Suprapubic skin (tissue), 4 donors: ENCODE results near the gene NRCAM.

Experiments used
- EP300 ChIP-seq: sonication (generic); formaldehyde crosslinking; IDR thresholded peaks from one replicate; pipeline ENCODE4 v1.6.1; 2017; ENCODE audit warnings: antibody characterized with exemption
- POLR2A ChIP-seq, 2 donors: fragments of 450-650 bp; IDR thresholded peaks; one replicate each; pipeline ENCODE4 v1.6.1; 2017; ENCODE audit warnings: antibody characterized with exemption in 2 of 2, mild to moderate bottlenecking in 2 of 2, moderate library complexity in 2 of 2
- POLR2AphosphoS5 ChIP-seq, 3 donors: sonication (generic); formaldehyde crosslinking; IDR thresholded peaks; one replicate each; pipeline ENCODE4 v1.6.1; 2017; ENCODE audit warnings: antibody characterized with exemption in 3 of 3
- TF ChIP-seq, protein P1 (sequence below), 2 donors: fragments of 200-600 bp in 1 of 2; fragments of 450-650 bp in 1 of 2; sonication (generic) in 1 of 2; IDR thresholded peaks; one replicate each; pipeline ENCODE4 v1.5.1; 2016 to 2019; ENCODE audit warnings: antibody characterized with exemption in 2 of 2, mild to moderate bottlenecking in 1 of 2, moderate library complexity in 1 of 2

DNA sequence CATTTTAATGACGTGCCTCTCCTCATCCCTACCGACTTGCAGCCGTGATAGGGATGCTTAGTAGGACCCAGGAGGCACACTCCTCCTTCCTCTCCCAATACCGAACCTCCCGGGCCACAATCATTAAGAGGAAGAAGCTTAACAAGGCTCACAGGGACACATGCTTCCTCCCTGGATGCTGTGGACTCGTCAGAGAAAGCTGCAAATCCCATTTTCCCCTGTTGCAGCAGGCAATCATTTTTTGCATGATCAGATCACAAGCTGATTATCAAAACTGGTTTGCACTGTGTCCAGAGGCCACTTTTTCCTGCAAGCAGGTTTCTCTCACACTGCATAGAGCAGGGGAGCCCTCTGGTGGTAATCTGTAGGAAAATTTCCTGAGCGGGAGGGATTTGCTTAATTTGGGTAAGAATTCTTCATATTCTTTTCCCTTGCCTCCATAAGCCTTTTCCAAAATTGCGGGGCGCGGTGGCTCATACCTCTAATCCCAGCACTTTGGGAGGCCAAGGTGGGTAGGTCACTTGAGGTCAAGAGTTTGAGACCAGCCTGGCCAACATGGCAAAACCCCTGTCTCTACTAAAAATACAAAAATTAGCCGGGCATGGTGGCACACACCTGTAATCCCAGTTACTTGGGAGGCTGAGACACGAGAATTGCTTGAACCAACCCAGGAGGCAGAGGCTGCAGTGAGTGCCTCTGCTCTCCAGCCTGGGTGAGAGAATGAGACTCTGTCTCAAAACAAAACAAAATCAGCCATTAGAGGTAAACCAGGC lies 310.0 kb downstream of the NRCAM start:
- TF ChIP-seq POLR2A (IDR thresholded peaks at IDR 0.05) (no peak), POLR2AphosphoS5 (IDR thresholded peaks at IDR 0.05) (no peak), EP300 (no peak)
- TF ChIP-seq, protein P1, sequence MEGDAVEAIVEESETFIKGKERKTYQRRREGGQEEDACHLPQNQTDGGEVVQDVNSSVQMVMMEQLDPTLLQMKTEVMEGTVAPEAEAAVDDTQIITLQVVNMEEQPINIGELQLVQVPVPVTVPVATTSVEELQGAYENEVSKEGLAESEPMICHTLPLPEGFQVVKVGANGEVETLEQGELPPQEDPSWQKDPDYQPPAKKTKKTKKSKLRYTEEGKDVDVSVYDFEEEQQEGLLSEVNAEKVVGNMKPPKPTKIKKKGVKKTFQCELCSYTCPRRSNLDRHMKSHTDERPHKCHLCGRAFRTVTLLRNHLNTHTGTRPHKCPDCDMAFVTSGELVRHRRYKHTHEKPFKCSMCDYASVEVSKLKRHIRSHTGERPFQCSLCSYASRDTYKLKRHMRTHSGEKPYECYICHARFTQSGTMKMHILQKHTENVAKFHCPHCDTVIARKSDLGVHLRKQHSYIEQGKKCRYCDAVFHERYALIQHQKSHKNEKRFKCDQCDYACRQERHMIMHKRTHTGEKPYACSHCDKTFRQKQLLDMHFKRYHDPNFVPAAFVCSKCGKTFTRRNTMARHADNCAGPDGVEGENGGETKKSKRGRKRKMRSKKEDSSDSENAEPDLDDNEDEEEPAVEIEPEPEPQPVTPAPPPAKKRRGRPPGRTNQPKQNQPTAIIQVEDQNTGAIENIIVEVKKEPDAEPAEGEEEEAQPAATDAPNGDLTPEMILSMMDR (IDR thresholded peaks at IDR 0.05): peak; percentile 70 to 86
